Activated T-cell treated with anti-CD3 and anti-CD28 coated beads, Interleukin-2, amount 50 U/mL, for 4 hours (primary cell): Measurements from ENCODE around the gene COX19. TPM values are rescaled to one million over a fixed set of nuclear protein-coding genes. Genes with fewer than 3 reads are reported as not detected.
"Not testable (repeated sequence)": the region's sequence is repeated elsewhere in the genome, so short reads cannot be mapped to it uniquely, and the experiment has no call there.

Experiments
- ATAC-seq, 2 donors: fragments of 200-7000 bp; cut with Tn5 transposase; one replicate each; pipeline ENCODE4 v1.10.0; 2021
- DNase-seq: peaks from one replicate; pipeline ENCODE4 v3.0.0-alpha.2; 2020
- H3K27me3 Mint-ChIP-seq: one replicate; pipeline ENCODE4 v1.8.0; 2021; ENCODE audit warnings: low read depth, mixed read lengths
- H3K36me3 Mint-ChIP-seq: one replicate; pipeline ENCODE4 v1.8.0; 2022; ENCODE audit warnings: mixed read lengths; ENCODE audit not compliant: insufficient read depth
- H3K4me1 Mint-ChIP-seq: one replicate; pipeline ENCODE4 v1.8.0; 2021; ENCODE audit warnings: low read depth, mixed read lengths
- H3K4me3 Mint-ChIP-seq: one replicate; pipeline ENCODE4 v1.8.0; 2021; ENCODE audit warnings: mild to moderate bottlenecking, moderate library complexity, mixed read lengths
- H3K9me3 Mint-ChIP-seq: one replicate; pipeline ENCODE4 v1.8.0; 2021; ENCODE audit warnings: mixed read lengths
- total RNA-seq, 3 donors: library from RNA; stranded (reverse); gene quantifications; one replicate each; pipeline ENCODE4 v1.2.1, GENCODE V29; 2021

COX19 gene
- total RNA-seq, 3 donors from 2014 or later: 17.5 to 19.0 (median 18.9) TPM

DNA sequence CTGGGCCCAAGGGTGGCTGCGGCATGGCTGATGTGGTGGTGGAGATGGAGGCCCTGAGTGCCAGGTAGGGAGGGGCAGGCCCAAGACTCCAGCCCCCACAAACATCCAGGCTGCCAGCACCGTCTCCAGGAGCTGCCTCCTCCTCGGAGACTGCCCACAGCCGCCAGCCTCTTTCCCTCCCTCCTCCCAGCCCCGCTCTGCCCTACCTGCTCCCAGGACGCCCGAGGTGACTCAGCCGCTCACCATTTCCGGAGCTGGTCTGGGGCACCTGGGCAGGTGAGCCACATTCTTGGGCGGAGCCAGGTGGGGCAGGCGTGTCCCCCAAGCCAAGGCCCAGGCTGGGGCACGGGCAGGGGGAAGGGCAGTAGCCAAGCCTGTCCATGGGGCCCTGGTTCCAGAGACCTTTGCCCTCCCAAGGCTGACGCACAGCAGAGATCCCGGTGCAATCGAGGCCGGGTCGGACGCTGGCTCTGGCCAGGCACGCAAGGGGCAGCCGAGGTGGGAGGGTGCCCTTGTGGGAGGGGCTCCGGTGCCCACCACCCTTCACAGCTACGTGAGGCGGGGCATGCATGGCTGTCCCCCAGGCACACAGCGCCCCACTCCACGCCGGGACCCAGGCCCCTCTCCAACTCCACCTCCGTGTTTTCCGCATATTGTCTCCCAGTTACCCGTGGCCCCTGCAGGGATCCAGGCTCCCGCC, 29.6 kb downstream of the COX19 start:
- H3K4me1 Mint-ChIP-seq: peaks cover 18% of the 10 kb centered on the region
- ATAC-seq (no peak), DNase-seq (no peak)
- no peaks in the 10 kb centered on the region for H3K36me3 Mint-ChIP-seq
- no peaks in the 10 kb centered on the region for H3K27me3 Mint-ChIP-seq
- H3K4me3 Mint-ChIP-seq: no peak overlapping the region
- peaks cover 1% of the 10 kb centered on the region for H3K9me3 Mint-ChIP-seq

- no peak for DNase-seq
- no peaks in the 10 kb centered on the region for H3K27me3 Mint-ChIP-seq
- no peak overlapping the region for H3K4me3 Mint-ChIP-seq
- peaks cover 23% of the 10 kb centered on the region for H3K4me1 Mint-ChIP-seq
- peaks cover 7% of the 10 kb centered on the region for H3K9me3 Mint-ChIP-seq
- ATAC-seq: no peak
- no peaks in the 10 kb centered on the region for H3K36me3 Mint-ChIP-seq
Measured at GRCh38 chr7:945147-945555, 30.2 kb downstream of the COX19 start.

- no peak for DNase-seq
- Mint-ChIP-seq H3K4me3 (no peak overlapping the region), H3K9me3 (peaks cover 9% of the 10 kb centered on the region), H3K27me3 (no peaks in the 10 kb centered on the region), H3K36me3 (no peaks in the 10 kb centered on the region), H3K4me1 (peaks cover 24% of the 10 kb centered on the region)
- no peak for ATAC-seq
Measured at GRCh38 chr7:944744-945143, 30.6 kb downstream of the COX19 start.

GRCh38 chr7:943793-944192, 31.6 kb downstream of the COX19 start:
- DNase-seq, ATAC-seq, H3K9me3 Mint-ChIP-seq, H3K36me3 Mint-ChIP-seq, H3K27me3 Mint-ChIP-seq, H3K4me3 Mint-ChIP-seq: not testable (repeated sequence)
- H3K4me1 Mint-ChIP-seq: peaks cover 25% of the 10 kb centered on the region

DNA sequence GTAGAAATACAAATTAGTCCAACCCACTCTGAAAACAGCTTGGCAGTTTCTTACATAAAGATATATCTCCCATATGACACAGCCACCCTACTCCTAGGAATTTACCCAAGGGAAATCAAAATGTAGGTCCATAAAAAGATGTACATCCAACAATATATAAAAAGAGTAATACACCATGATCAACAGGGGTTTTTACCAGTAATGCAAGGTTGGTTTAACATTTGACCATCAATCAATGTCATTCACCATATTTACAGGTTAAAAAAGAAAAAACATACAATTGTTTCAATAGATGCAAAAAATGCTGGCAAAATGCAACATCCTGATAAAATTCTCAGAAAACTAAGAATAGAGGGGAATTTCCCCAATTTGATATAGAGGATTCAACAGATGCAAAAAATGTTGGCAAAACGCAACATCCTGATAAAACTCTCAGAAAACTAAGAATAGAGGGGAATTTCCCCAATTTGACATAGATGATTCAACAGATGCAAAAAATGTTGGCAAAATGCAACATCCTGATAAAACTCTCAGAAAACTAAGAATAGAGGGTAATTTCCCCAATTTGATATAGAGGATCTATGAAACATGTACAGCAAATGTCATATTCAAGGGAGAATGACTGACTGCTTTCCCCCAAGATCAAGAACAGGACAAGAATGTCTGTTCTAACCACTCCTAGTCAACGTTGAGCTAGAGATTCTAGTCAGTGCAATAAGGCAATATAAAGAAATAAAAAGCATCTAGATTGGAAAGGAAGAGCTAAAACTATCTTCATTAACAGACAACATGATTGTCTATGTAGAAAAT, 34.5 kb downstream of the COX19 start:
- DNase-seq (no peak), ATAC-seq (peak; percentile 55 to 61)
- H3K27me3 Mint-ChIP-seq: no peaks in the 10 kb centered on the region
- H3K4me3 Mint-ChIP-seq: peak overlapping the region; percentile 10
- peaks cover 31% of the 10 kb centered on the region for H3K4me1 Mint-ChIP-seq
- no peaks in the 10 kb centered on the region for H3K36me3 Mint-ChIP-seq
- H3K9me3 Mint-ChIP-seq: peaks cover 9% of the 10 kb centered on the region

DNA sequence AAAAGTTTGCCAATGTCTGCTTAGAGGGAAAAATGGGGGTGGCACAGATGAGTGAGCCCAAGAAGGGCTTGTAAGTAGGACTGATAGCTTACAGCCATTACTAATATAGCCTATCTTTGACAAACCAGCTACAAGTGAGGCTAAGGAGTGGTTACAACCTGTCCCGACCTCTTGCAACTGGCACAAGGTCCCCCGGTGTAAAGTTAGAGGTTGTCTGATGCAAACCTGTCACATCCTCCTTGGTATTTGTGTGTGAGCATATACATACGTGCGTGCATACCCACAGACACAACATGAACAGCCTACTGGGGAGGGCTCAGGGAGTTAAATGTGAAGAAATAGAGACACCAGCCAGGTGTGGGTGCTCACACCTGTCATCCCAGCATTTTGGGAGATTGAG, 35.5 kb downstream of the COX19 start:
- DNase-seq (no peak), ATAC-seq (no peak)
- H3K4me3 Mint-ChIP-seq: no peak overlapping the region
- H3K27me3 Mint-ChIP-seq: no peaks in the 10 kb centered on the region
- H3K4me1 Mint-ChIP-seq: peaks cover 31% of the 10 kb centered on the region
- H3K36me3 Mint-ChIP-seq: no peaks in the 10 kb centered on the region
- peaks cover 9% of the 10 kb centered on the region for H3K9me3 Mint-ChIP-seq

- Mint-ChIP-seq H3K4me3 (no peak overlapping the region), H3K27me3 (no peaks in the 10 kb centered on the region), H3K9me3 (peaks cover 9% of the 10 kb centered on the region), H3K4me1 (peaks cover 31% of the 10 kb centered on the region), H3K36me3 (no peaks in the 10 kb centered on the region)
- ATAC-seq (no peak), DNase-seq (no peak)
Measured at GRCh38 chr7:938546-939185, 36.7 kb downstream of the COX19 start.

DNA sequence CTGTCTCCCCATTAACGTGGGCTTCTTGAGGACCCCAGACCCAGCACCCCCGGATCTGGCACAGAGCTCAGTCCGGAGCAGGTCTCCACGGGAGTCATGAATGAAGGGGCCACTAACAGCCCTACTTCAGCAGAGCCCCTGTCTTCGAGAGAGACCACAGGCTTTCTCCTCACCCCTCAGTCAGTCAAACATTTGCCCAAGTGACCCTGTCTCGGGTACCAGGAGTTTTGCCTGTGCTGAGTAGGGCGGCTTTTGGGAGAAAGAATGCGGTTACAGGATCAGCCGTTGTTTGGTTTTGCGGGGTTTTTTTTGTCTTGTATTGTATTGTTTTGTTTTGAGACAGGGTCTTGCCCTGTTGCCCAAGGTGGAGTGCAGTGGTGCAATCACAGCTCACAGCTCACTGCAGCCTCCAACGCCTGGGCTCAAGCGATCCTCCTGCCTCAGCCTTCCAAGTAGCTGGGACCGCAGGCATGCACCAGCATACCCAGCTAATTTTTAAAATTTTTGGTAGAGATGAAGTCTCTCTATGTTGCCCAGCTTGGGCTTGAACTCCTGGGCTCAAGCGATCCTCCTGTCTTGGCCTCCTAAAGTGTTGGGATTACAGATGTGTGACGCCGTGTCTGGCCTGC, 37.4 kb downstream of the COX19 start:
- Mint-ChIP-seq H3K27me3 (no peaks in the 10 kb centered on the region), H3K9me3 (peaks cover 9% of the 10 kb centered on the region), H3K4me1 (peaks cover 31% of the 10 kb centered on the region), H3K36me3 (no peaks in the 10 kb centered on the region), H3K4me3 (no peak overlapping the region)
- ATAC-seq: no peak
- DNase-seq: no peak

- H3K4me3 Mint-ChIP-seq: no peak overlapping the region
- ATAC-seq (peak; percentile 78 to 80), DNase-seq (no peak)
- no peaks in the 10 kb centered on the region for H3K36me3 Mint-ChIP-seq
- no peaks in the 10 kb centered on the region for H3K27me3 Mint-ChIP-seq
- peaks cover 25% of the 10 kb centered on the region for H3K4me1 Mint-ChIP-seq
- H3K9me3 Mint-ChIP-seq: peaks cover 9% of the 10 kb centered on the region
Measured at GRCh38 chr7:936386-937054, 38.8 kb downstream of the COX19 start.

DNA sequence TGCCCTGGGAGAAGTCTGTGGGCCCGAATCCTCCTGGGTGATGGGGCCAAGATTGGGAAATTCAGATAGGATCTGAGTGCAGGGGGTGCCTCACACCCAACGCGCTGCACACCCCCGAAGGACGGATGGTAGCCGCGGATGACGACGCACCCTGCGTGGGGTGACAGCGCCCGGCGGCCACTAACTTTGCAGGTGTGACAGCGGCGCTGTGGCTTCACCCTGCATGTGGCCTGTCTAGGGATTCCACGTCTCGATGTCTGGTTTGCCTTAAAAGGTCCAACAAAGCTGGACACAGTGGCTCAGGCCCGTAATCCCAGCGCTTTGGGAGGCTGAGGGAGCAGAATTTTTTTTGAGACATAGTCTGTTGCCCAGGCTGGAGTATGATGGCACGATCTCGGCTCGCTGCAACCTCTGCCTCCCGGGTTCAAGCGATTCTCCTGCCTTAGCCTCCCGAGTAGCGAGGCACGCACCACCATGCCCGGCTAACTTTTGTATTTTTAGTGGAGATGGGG, 39.4 kb downstream of the COX19 start:
- peaks cover 20% of the 10 kb centered on the region for H3K4me1 Mint-ChIP-seq
- no peaks in the 10 kb centered on the region for H3K27me3 Mint-ChIP-seq
- H3K36me3 Mint-ChIP-seq: no peaks in the 10 kb centered on the region
- no peak for DNase-seq
- peaks cover 9% of the 10 kb centered on the region for H3K9me3 Mint-ChIP-seq
- ATAC-seq: no peak
- no peak overlapping the region for H3K4me3 Mint-ChIP-seq

- Mint-ChIP-seq H3K27me3 (no peaks in the 10 kb centered on the region), H3K4me3 (no peak overlapping the region), H3K4me1 (peaks cover 14% of the 10 kb centered on the region), H3K9me3 (peaks cover 4% of the 10 kb centered on the region), H3K36me3 (no peaks in the 10 kb centered on the region)
- no peak for ATAC-seq
- no peak for DNase-seq
Measured at GRCh38 chr7:935164-935873, 40.0 kb downstream of the COX19 start.

- Mint-ChIP-seq H3K27me3 (no peaks in the 10 kb centered on the region), H3K36me3 (no peaks in the 10 kb centered on the region), H3K9me3 (no peaks in the 10 kb centered on the region), H3K4me1 (peaks cover 14% of the 10 kb centered on the region), H3K4me3 (no peak overlapping the region)
- DNase-seq (no peak), ATAC-seq (no peak)
Measured at GRCh38 chr7:934469-935163, 40.7 kb downstream of the COX19 start.

DNA sequence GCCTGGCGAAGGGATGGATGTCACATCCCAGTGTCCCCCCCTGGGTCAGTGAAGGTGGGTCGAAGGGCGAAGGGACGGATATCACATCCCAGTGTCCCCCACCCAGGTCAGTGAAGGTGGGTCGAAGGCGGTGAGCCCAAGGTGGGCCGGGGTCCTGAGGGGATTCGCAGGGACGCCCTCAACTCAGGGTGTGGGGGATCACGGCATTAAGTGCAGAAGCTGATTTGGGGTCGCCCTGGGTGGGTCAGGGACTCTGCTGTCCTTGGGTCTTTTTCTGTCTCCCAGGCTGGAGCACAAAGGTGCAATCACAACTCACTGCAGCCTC, 42.7 kb downstream of the COX19 start:
- Mint-ChIP-seq H3K27me3 (no peaks in the 10 kb centered on the region), H3K4me3 (no peak overlapping the region), H3K9me3 (no peaks in the 10 kb centered on the region), H3K36me3 (no peaks in the 10 kb centered on the region), H3K4me1 (peaks cover 28% of the 10 kb centered on the region)
- DNase-seq (no peak), ATAC-seq (no peak)
